ENCODE results near the gene CIAO3.

DNA sequence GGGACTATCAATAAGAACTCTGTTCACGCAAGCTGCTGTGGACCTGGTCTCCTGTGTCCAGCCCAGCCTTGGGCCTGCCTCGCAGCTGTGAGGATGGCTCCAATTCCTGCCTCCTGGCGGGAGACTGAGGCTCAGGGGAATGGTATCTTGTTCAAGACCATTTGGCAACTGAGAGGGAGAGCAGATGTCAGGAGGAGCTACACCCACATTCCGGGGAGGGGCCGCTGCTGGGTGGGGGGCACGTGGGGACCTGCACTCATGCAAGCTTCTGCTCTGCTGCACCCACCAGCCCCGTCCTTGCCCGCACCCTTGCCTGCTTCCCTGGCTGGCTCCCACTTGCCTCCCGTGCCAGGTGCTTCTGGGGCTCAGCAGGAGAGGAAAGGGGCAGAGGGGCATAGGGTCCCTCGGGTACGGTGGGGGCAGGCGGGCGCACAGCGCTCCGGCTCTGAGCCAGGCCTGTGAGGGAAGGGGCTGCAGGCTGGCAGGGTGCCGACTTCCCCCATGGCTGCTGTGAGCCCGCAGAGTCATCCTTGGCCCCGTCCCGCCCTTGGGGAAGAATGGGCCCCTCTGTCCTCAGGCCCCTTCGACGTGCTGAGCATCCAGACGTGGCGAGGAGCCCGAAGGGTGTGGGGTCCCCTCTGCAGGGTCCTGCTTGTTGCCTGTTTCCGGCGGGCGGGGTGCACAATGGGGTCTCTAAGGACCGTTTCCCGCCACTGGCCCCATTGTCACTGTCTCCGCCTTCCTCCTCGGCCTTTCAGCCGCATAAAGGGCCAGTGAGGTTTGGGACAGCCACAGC is 23.1 kb downstream of the CIAO3 start:
- TF ChIP-seq, protein P1, sequence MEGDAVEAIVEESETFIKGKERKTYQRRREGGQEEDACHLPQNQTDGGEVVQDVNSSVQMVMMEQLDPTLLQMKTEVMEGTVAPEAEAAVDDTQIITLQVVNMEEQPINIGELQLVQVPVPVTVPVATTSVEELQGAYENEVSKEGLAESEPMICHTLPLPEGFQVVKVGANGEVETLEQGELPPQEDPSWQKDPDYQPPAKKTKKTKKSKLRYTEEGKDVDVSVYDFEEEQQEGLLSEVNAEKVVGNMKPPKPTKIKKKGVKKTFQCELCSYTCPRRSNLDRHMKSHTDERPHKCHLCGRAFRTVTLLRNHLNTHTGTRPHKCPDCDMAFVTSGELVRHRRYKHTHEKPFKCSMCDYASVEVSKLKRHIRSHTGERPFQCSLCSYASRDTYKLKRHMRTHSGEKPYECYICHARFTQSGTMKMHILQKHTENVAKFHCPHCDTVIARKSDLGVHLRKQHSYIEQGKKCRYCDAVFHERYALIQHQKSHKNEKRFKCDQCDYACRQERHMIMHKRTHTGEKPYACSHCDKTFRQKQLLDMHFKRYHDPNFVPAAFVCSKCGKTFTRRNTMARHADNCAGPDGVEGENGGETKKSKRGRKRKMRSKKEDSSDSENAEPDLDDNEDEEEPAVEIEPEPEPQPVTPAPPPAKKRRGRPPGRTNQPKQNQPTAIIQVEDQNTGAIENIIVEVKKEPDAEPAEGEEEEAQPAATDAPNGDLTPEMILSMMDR (IDR thresholded peaks at IDR 0.05; ENCODE audit: low read length) = no peak
- TF ChIP-seq EZH2 (optimal IDR thresholded peaks at IDR 0.05; ENCODE audit: low read depth, low read length) = no peak

Measured in MM.1S (cell line).